ENCODE data around the gene LRRC4C.

The LRRC4C gene

GRCh38 chr11:40435344-40435743 lies 1024.1 kb downstream of the LRRC4C start:
- Mint-ChIP-seq H3K4me3 (no peak overlapping the region), H3K27me3 (no peaks in the 10 kb centered on the region), H3K4me1 (ENCODE audit: low read depth) (no peaks in the 10 kb centered on the region), H3K36me3 (ENCODE audit: low read depth) (no peaks in the 10 kb centered on the region), H3K27ac (no peak overlapping the region), H3K9me3 (peaks cover 32% of the 10 kb centered on the region)

- H3K9me3 Mint-ChIP-seq: peaks cover 29% of the 10 kb centered on the region
- H3K4me1 Mint-ChIP-seq (ENCODE audit: low read depth): no peaks in the 10 kb centered on the region
- no peak overlapping the region for H3K27ac Mint-ChIP-seq
- H3K27me3 Mint-ChIP-seq: no peaks in the 10 kb centered on the region
- no peak overlapping the region for H3K4me3 Mint-ChIP-seq
- no peaks in the 10 kb centered on the region for H3K36me3 Mint-ChIP-seq (ENCODE audit: low read depth)
Observed at GRCh38 chr11:40434926-40435325, 1024.5 kb downstream of the LRRC4C start.

GRCh38 chr11:40432358-40432757 lies 1027.1 kb downstream of the LRRC4C start:
- H3K9me3 Mint-ChIP-seq: peaks cover 21% of the 10 kb centered on the region
- no peaks in the 10 kb centered on the region for H3K36me3 Mint-ChIP-seq (ENCODE audit: low read depth)
- H3K4me3 Mint-ChIP-seq: no peak overlapping the region
- H3K27ac Mint-ChIP-seq: no peak overlapping the region
- no peaks in the 10 kb centered on the region for H3K27me3 Mint-ChIP-seq
- H3K4me1 Mint-ChIP-seq (ENCODE audit: low read depth): no peaks in the 10 kb centered on the region

- H3K27ac Mint-ChIP-seq: no peak overlapping the region
- no peaks in the 10 kb centered on the region for H3K27me3 Mint-ChIP-seq
- H3K4me3 Mint-ChIP-seq: no peak overlapping the region
- no peaks in the 10 kb centered on the region for H3K4me1 Mint-ChIP-seq (ENCODE audit: low read depth)
- H3K9me3 Mint-ChIP-seq: peaks cover 5% of the 10 kb centered on the region
- no peaks in the 10 kb centered on the region for H3K36me3 Mint-ChIP-seq (ENCODE audit: low read depth)
Observed at GRCh38 chr11:40425168-40425567, 1034.3 kb downstream of the LRRC4C start.

- H3K4me1 Mint-ChIP-seq (ENCODE audit: low read depth): no peaks in the 10 kb centered on the region
- no peak overlapping the region for H3K4me3 Mint-ChIP-seq
- no peaks in the 10 kb centered on the region for H3K36me3 Mint-ChIP-seq (ENCODE audit: low read depth)
- H3K9me3 Mint-ChIP-seq: peaks cover 10% of the 10 kb centered on the region
- H3K27ac Mint-ChIP-seq: no peak overlapping the region
- H3K27me3 Mint-ChIP-seq: no peaks in the 10 kb centered on the region
Observed at GRCh38 chr11:40421208-40421981, 1038.1 kb downstream of the LRRC4C start.

- Mint-ChIP-seq H3K27ac (no peak overlapping the region), H3K4me3 (no peak overlapping the region), H3K9me3 (peaks cover 10% of the 10 kb centered on the region), H3K27me3 (no peaks in the 10 kb centered on the region), H3K36me3 (ENCODE audit: low read depth) (no peaks in the 10 kb centered on the region), H3K4me1 (ENCODE audit: low read depth) (no peaks in the 10 kb centered on the region)
Observed at GRCh38 chr11:40417627-40418026, 1041.8 kb downstream of the LRRC4C start.

- H3K27me3 Mint-ChIP-seq: no peaks in the 10 kb centered on the region
- no peaks in the 10 kb centered on the region for H3K36me3 Mint-ChIP-seq (ENCODE audit: low read depth)
- no peaks in the 10 kb centered on the region for H3K4me1 Mint-ChIP-seq (ENCODE audit: low read depth)
- H3K27ac Mint-ChIP-seq: no peak overlapping the region
- peaks cover 19% of the 10 kb centered on the region for H3K9me3 Mint-ChIP-seq
- no peak overlapping the region for H3K4me3 Mint-ChIP-seq
Observed at GRCh38 chr11:40407355-40407754, 1052.1 kb downstream of the LRRC4C start.

- no peaks in the 10 kb centered on the region for H3K4me1 Mint-ChIP-seq (ENCODE audit: low read depth)
- H3K27me3 Mint-ChIP-seq: no peaks in the 10 kb centered on the region
- H3K36me3 Mint-ChIP-seq (ENCODE audit: low read depth): no peaks in the 10 kb centered on the region
- H3K4me3 Mint-ChIP-seq: no peak overlapping the region
- peaks cover 24% of the 10 kb centered on the region for H3K9me3 Mint-ChIP-seq
- no peak overlapping the region for H3K27ac Mint-ChIP-seq
Observed at GRCh38 chr11:40405614-40406013, 1053.8 kb downstream of the LRRC4C start.

GRCh38 chr11:40403321-40403720 lies 1056.1 kb downstream of the LRRC4C start:
- Mint-ChIP-seq H3K36me3 (ENCODE audit: low read depth) (no peaks in the 10 kb centered on the region), H3K4me3 (no peak overlapping the region), H3K4me1 (ENCODE audit: low read depth) (no peaks in the 10 kb centered on the region), H3K27ac (no peak overlapping the region), H3K9me3 (peaks cover 21% of the 10 kb centered on the region), H3K27me3 (no peaks in the 10 kb centered on the region)

GRCh38 chr11:40401132-40401853 lies 1058.2 kb downstream of the LRRC4C start:
- H3K4me3 Mint-ChIP-seq: no peak overlapping the region
- H3K9me3 Mint-ChIP-seq: peaks cover 16% of the 10 kb centered on the region
- H3K36me3 Mint-ChIP-seq (ENCODE audit: low read depth): no peaks in the 10 kb centered on the region
- no peaks in the 10 kb centered on the region for H3K27me3 Mint-ChIP-seq
- H3K27ac Mint-ChIP-seq: no peak overlapping the region
- no peaks in the 10 kb centered on the region for H3K4me1 Mint-ChIP-seq (ENCODE audit: low read depth)

GRCh38 chr11:40397141-40397540 lies 1062.3 kb downstream of the LRRC4C start:
- Mint-ChIP-seq H3K9me3 (peaks cover 9% of the 10 kb centered on the region), H3K36me3 (ENCODE audit: low read depth) (no peaks in the 10 kb centered on the region), H3K4me3 (no peak overlapping the region), H3K27ac (no peak overlapping the region), H3K27me3 (no peaks in the 10 kb centered on the region), H3K4me1 (ENCODE audit: low read depth) (no peaks in the 10 kb centered on the region)

- H3K27me3 Mint-ChIP-seq: no peaks in the 10 kb centered on the region
- no peaks in the 10 kb centered on the region for H3K36me3 Mint-ChIP-seq (ENCODE audit: low read depth)
Observed at GRCh38 chr11:40393511-40393910, 1065.9 kb downstream of the LRRC4C start.

GRCh38 chr11:40391679-40392078 lies 1067.8 kb downstream of the LRRC4C start:
- H3K4me3 Mint-ChIP-seq: no peak overlapping the region
- no peaks in the 10 kb centered on the region for H3K27me3 Mint-ChIP-seq
- peaks cover 18% of the 10 kb centered on the region for H3K9me3 Mint-ChIP-seq
- H3K27ac Mint-ChIP-seq: no peak overlapping the region
- no peaks in the 10 kb centered on the region for H3K4me1 Mint-ChIP-seq (ENCODE audit: low read depth)
- no peaks in the 10 kb centered on the region for H3K36me3 Mint-ChIP-seq (ENCODE audit: low read depth)

More at GRCh38 chr11:40393511-40393910, 1065.9 kb downstream of the LRRC4C start:
- Mint-ChIP-seq H3K9me3 (peaks cover 12% of the 10 kb centered on the region), H3K4me3 (no peak overlapping the region), H3K27ac (no peak overlapping the region), H3K4me1 (ENCODE audit: low read depth) (no peaks in the 10 kb centered on the region)

GRCh38 chr11:40388097-40388818 lies 1071.2 kb downstream of the LRRC4C start:
- no peaks in the 10 kb centered on the region for H3K36me3 Mint-ChIP-seq (ENCODE audit: low read depth)
- peaks cover 23% of the 10 kb centered on the region for H3K9me3 Mint-ChIP-seq
- H3K27me3 Mint-ChIP-seq: no peaks in the 10 kb centered on the region
- H3K27ac Mint-ChIP-seq: no peak overlapping the region
- no peak overlapping the region for H3K4me3 Mint-ChIP-seq
- H3K4me1 Mint-ChIP-seq (ENCODE audit: low read depth): no peaks in the 10 kb centered on the region
